HG03064 (cell line): ENCODE results near the gene GAPDH.
"Not testable (repeated sequence)": the region's sequence is repeated elsewhere in the genome, so short reads cannot be mapped to it uniquely, and the experiment has no call there.

Experiments used
- ATAC-seq: cut with Tn5 transposase; IDR thresholded peaks from one replicate; pipeline ENCODE4 v1.9.1; 2021; ENCODE audit warnings: low read depth; ENCODE audit not compliant: unreplicated experiment

GAPDH gene

DNA sequence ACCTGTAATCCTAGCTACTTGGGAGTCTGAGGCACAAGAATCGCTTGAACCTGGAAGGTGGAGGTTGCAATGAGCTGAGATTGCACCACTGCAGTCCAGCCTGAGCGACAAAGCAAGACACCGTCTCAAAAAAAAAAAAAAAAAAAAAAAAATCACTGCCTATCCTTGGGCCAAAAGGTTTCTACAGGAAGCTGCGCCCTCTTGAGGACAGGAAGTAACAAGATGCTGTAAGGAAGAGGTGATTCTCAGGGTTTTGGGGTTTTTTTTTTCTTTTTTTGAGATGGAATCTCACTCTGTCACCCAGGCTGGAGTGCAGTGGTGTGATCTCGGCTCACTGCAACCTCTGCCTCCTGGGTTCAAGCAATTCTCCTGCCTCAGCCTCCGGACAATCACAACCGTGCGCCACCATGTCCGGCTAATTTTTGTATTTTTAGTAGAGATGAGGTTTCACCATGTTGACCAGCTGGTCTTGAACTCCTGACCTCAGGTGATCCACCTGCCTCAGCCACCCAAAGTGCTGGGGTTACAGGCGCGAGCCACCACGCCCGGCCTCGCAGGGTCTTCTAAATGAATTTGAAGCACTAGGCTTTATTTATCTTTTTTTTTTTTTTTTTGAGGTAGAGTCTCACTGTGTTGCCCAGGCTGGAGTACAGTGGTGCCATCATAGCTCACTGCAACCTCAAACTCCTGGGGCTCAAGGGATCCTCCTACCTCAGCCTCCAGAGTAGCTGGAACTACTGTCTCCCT, 23.9 kb downstream of the GAPDH start:
- not testable (repeated sequence) for ATAC-seq

DNA sequence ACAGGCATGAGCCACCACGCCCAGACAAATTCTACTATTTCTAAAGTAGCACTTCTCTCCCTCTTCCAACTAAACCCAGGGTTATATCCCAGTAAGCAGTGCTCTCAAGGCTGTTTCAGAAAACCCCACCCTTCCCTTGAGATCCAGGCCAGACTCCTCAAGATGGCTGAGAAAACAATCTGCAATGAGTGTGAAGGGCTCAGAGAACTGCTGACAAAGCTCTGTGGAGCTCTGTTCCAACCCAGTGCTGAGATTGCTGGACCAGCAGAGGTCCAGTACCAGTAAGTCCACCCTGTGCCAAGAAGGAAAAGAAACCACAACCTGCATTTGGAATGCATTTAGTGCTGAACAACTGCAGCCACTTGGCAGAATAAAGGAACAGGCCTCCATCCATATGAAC, 25.2 kb downstream of the GAPDH start:
- ATAC-seq, result no peak

DNA sequence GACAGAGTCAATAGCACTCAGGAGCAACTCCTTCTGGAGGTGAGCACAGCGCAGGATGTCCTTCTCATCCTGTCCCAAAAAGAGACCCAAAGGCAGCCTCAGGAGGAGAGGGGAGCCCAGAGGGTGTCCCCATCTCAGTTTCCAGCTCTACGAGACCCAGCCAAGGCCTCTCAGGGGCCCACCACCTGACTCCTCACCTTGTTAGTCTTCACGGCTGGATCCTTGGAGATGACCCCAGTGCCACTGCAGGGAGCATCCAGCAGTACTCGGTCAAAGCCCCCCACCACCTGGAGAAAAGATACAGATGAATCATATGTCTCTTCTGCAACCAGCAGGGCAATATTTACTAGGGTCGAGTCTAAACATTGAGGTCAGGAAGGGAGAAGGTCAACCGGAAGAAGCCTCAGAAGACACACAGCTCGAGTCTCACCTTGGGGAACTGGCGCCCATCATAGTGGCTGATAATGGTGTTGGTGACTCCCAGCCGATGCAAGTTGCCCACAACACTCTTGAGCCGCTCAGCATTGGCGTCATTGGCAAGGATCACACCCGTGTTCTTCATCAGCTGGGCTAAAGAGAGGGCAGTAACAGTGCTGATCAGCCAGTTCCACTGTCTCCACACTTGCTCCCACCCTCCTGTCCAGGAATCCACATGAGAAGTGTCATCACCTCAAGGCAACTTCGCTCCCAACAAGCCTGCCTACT, 26.3 kb downstream of the GAPDH start:
- ATAC-seq, result no peak

DNA sequence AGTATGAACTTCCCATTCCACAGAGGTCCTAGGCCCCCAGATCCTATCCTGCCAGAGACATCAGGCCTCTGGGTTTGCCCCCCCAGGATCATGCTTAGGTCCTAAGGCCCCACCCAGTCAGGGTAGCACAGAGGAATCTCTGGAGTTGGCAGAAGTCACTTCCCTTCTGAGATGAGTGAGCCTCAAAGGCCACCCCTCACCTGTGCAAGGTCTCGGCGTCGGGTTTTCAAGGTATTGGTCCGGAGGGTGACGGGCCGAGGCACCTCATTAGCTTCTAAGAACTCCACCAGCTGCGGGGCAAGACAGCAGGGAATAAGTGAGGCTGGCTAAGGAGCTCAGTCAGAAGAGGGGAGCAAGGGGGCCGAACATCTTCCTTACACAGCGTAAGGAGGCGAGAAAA, 28.6 kb downstream of the GAPDH start:
- no peak for ATAC-seq

DNA sequence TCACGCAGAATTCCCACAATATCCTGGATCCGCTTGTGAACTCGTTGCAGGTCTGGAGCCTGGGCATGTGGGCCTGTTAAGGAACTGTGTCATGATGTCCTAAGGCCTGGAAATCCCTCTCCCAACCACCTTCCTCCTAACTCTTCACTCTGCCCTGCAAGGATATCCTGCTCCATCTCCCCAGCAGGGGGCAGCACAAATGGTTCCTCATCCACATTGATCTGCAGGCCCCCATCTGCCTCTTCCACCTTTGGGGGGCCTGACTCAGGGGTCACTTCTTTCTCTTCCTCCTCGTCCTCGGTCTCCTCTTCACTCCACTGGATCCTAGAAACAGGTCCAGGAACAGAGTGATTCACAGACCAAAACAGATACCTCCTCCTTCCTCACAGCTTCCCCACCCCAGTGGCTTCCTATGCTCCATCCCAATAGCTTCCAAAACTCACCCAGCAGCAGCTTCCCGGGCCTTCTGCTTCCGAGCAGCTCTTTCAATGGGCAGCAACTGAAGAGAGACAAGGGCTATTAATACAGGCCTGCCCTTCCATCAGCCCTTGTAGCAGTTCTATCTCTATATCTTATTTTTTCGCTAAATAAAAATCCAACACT, 29.2 kb downstream of the GAPDH start:
- no peak for ATAC-seq

DNA sequence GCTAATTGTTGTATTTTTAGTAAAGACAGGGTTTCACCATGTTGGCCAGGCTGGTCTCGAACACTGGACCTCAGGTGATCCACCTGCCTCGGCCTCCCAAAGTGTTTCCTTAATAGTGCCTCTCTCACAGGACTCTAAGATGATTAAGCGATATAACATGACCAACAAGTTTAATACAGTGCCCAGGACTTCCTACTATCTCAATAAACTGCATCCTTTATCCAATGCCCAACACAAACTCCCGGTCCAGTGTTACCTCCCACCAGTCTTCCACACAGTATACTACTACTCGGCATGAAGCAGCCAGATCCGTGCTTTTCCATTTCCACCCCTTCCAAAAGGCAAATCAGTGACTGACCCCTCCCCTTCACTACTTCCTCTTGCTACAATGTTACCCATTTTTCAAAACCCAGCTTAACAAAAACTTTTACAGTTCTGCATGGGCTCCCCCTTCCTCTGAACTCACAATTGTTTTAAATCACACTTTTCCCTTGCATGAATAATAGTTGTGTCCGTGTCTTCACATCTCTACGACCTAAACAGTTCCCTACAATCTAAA, 32.9 kb downstream of the GAPDH start:
- no peak for ATAC-seq

DNA sequence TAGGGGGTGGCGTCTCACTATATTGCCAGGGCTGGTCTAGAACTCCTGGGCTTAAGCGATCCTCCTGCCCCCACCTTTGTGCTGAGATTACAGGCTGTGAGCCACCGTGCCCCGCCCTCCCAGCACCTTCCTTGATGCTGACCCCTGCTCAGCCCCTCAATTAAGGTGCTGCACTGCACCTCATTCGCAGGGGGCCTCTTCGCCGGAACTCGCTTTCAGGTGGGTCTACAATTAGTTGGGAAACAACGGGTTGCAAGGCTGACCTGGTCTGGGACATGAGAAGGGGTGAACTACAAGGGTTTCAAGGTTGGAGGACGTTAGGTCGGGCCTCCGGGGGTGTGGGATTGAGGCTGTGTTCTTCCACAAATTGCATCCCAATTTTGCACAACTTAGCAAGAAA, 35.0 kb downstream of the GAPDH start:
- no peak for ATAC-seq

DNA sequence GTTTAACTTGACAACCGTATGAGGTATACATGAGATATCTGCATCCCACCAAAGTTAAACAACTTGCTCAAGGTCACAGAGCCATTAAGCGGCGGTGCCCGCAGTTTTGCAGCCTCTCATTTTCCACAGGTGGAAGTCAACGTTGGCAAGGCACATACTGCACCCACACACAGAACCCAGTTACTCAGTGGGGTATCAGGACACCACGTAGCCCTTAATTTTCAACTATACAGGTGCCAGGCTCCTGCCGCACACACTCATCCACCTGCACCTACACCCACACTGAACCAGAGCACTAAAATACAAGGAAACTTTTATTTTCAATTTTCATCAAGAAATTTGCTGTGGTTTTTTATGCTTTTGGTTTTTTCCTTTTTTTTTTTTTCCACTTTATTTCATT, 35.5 kb downstream of the GAPDH start:
- no peak for ATAC-seq

DNA sequence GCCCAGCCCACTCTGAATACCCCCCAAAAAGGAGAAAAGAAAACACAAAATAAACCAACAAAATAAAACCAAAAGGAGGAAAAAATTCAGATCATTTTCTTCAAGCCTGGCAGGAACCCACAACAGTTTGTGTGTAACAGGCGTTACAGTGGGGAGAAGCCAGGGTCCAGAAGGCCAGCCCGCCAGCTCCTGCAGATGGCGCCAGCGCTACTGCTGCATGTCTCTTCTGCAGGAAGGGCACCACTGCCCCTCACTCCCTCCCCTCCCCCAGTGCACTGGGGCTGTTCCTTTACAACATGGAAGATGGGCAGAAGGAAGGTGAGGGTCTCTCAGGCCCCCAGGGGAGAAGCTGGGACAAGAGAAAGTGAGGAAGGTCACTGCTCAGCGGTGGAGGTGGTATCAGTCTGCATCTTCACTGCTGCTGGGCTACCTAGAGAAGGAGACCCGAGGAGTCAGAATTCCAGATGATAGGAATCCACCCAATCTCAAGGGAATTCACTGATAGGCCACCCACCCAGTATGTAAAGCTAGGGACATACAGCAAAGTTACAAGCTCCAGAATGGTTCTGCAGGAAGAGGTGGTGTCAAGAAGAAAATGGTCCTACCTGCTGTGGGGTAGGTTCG, 36.1 kb downstream of the GAPDH start:
- no peak for ATAC-seq

DNA sequence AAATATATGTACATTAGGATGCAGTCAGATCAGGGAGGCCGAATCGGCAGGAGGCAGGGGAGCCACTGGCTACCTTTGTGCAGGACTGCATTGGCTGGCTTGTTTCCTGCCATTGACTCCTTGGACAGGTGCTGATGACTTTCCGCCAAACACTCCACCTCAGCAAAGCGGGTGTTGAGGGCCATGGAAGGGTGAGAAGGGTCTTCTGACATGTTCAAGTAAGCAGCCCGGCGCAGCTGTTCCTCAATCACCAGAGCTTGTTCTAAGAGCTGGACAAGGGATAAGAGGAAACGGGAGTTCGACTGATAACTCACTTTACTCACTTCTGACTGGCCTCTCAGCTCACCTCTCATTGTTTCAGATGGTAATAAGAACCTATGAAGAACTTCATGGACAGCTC, 38.7 kb downstream of the GAPDH start:
- ATAC-seq, result no peak

DNA sequence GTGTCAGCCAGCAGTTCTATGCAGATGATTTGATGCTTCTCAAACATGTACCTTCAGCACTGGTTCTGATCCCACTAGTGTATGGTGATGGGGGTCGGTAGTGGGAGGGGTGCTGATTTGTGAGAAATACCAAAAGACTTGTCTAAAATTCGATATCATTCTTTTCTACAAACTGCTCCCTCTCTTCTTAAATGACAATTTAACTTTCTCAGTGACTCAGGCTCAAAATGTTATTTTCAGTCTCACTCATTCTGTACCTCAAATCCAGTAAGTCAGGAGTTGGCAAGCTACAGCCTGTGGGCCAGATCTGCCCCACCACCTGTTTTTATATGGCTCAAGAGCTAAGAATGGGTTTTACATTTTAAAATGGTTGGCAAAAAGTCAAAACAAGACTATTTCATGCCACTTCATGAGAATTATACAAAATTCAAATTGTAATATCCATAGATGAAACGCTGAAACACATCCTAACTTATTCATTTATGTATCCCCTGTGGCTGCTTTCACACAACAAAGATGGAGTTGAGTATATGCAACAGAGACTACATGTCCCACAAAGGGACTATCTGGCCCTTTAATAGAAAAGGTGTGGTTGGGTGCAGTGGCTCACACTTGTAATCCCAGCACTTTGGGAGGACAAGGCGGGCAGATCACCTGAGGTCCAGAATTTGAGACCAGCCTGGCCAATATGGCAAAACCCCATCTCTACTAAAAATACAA, 40.4 kb downstream of the GAPDH start:
- no peak for ATAC-seq

DNA sequence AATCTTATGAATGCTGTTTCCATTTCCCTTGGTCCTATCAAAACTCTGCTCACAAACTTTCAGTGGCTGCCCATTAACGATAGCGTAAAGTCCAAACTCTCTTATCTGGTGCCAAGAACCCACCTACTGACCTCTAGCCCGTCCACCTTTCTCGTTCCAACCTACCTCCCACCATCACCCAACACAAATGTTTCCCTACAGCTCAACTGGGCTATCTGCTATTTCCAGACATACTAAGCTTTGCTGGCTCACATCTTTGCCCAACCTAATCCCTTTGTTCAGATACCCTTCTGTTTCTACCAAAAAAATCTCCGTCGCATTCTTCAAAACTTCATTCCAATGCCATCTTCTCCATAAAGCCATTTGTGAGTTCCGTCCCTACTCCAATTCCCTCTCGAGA, 41.3 kb downstream of the GAPDH start:
- ATAC-seq, result no peak

DNA sequence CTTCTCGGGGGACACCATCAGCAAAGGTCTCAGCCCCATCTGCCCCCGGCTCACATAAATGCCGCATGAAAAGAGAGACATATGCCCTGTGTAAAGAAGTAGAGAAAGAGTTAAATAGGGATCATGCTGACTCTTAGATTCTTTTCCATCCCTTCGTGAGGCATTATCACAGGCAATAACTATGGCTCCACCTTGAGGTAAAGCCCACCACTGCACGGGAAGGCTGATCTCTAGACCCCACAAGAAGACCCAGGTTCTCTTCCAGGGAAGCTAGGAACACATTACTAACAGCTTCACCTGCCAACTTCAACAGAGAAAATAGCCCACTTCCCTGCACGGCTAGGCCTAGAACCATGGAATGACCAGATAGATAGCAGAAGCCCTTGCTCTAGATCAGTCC, 47.9 kb downstream of the GAPDH start:
- no peak for ATAC-seq

DNA sequence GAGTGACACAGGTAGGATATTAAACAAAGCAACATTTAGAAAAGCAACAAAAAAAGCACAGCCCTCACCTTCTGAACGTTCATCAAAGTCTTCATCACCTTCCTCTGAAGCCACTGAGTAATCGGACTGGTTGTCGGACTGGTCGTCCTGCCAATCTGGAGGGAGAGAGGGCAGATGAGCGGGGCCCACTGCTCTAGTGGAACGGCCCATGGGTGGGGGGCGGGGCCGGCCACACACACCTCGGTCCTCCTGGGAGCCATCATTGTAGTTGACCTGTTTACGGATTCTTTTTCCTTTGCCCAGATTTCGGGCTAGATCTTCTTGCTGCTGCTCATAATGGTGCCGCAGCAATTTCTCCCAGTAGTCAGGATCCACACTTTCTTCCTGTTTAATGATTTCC, 48.6 kb downstream of the GAPDH start:
- no peak for ATAC-seq

DNA sequence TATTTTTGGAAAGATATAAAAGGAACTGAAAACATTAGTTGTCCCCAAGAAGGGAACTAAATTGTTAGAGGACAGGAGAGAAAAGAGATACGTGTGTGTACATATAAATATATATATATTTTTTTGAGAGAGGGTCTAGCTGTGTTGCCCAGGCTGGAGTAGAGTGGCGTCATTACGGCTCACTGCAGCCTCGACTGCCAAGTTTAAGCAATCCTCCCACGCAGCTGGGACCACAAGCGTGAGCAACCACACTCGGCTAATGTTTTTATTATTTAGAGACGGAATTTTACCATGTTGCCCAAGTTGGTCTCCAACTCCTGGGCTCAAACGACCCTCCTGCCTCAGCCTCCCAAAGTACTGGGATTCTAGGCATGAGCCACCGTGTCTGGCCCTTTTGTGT, 50.0 kb downstream of the GAPDH start:
- ATAC-seq, result no peak

DNA sequence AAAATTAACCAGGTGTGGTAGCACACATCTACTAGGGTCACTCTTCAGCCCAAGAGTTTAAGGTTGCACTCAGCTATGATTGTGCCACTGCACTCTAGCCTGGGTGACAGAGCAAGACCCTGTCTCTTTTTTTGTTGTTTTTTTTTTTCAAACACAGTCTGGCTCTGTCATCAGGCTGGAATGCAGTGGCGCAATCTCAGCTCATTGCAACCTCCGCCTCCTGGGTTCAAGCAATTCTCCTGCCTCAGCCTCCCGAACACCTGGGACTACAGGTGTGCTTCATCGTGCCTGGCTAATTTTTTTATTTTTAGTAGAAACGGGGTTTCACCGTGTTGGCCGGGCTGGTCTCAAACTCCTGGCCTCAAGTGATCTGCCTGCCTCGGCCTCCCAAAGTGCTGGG, 52.3 kb downstream of the GAPDH start:
- ATAC-seq, result not testable (repeated sequence)
